Nephron (organoid): Measurements from ENCODE around the gene ALKBH6.

Source experiments
- H3K27ac Mint-ChIP-seq, 3 experiments: 2 replicates each; pipeline ENCODE4 v1.8.0; 2020; ENCODE audit warnings: mixed read lengths in 3 of 3, mild to moderate bottlenecking in 2 of 3, moderate library complexity in 1 of 3
- H3K27me3 Mint-ChIP-seq: 2 replicates; pipeline ENCODE4 v1.8.0; 2021; ENCODE audit warnings: low read depth, mild to moderate bottlenecking, moderate library complexity, mixed read lengths
- H3K36me3 Mint-ChIP-seq: 2 replicates; pipeline ENCODE4 v1.8.0; 2020; ENCODE audit warnings: low read depth, mixed read lengths
- H3K4me1 Mint-ChIP-seq: 2 replicates; pipeline ENCODE4 v1.8.0; 2020; ENCODE audit warnings: mixed read lengths
- H3K4me3 Mint-ChIP-seq, 3 experiments: 2 replicates each; pipeline ENCODE4 v1.8.0; 2020; ENCODE audit warnings: mild to moderate bottlenecking in 3 of 3, mixed read lengths in 3 of 3, moderate library complexity in 2 of 3
- H3K9me3 Mint-ChIP-seq: 2 replicates; pipeline ENCODE4 v1.8.0; 2020; ENCODE audit warnings: mixed read lengths
- TF ChIP-seq, protein P1 (sequence below), 3 experiments: fragments of 200-600 bp; sonication (generic); IDR thresholded peaks; one replicate each; pipeline ENCODE4 v1.5.0; 2021; ENCODE audit warnings: antibody characterized with exemption in 3 of 3; ENCODE audit not compliant: unreplicated experiment in 3 of 3

Gene ALKBH6

DNA sequence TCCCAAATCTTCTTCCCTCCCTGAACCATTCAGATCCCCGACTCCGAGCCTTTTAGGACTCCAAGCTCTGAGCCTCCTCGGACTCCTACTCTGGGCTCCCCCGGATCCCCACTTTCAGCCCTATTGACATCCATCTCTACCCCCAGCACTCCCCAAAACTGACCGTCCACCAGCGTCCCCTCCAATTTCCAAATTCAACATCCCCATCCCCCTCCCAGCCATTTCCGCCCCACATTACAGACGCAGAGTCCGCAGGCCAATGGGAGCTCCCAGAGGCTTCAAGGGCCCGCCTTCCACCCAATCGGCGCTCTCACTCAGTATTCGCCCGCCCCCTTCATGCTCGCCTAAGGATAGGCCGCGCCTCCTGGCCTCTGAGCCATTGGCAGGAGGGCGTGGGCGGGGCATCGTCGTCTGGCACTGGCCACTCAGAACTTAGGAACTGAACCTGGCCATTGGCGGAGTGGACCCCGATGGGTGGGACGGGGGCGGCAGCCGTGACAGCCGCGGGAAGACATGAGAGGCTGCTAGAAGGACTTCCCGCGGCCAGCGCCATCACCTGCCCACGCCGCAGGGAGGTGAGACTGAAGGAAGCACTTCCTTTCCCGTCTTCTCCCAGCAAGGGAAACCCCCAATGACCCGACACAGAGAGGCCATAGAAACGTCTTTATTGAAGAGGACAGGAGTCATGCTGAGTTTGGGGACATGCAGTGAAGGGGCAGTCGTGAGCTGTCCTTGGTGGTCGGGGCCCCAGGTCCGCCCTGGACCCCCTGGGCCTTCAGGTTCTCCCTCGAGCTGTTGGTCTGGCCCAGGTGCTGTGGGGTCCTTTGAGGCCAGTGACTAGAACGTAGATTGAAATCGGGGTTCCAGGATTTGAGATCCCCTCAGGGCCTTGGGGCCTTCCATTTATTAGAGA, at the start of gene ALKBH6:
Gene ALKBH6 (minus strand): TSS at position 202 of the 913 bp plus-strand sequence. CDS start 816 bp downstream, outside the sequence.
- Mint-ChIP-seq H3K4me3 (peak within 1 kb of the TSS; percentile 94 to 96 (median 95)), H3K4me1 (peaks cover 22% of the 10 kb centered on the region), H3K27me3 (peaks cover 7% of the 10 kb centered on the region), H3K9me3 (no peaks in the 10 kb centered on the region), H3K36me3 (peaks cover 32% of the 10 kb centered on the region), H3K27ac (peak within 1 kb of the TSS; percentile 10 to 89 (median 43))
- TF ChIP-seq, protein P1, sequence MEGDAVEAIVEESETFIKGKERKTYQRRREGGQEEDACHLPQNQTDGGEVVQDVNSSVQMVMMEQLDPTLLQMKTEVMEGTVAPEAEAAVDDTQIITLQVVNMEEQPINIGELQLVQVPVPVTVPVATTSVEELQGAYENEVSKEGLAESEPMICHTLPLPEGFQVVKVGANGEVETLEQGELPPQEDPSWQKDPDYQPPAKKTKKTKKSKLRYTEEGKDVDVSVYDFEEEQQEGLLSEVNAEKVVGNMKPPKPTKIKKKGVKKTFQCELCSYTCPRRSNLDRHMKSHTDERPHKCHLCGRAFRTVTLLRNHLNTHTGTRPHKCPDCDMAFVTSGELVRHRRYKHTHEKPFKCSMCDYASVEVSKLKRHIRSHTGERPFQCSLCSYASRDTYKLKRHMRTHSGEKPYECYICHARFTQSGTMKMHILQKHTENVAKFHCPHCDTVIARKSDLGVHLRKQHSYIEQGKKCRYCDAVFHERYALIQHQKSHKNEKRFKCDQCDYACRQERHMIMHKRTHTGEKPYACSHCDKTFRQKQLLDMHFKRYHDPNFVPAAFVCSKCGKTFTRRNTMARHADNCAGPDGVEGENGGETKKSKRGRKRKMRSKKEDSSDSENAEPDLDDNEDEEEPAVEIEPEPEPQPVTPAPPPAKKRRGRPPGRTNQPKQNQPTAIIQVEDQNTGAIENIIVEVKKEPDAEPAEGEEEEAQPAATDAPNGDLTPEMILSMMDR (IDR thresholded peaks at IDR 0.05; ENCODE audit: unreplicated experiment in 3 of 3): no peak

DNA sequence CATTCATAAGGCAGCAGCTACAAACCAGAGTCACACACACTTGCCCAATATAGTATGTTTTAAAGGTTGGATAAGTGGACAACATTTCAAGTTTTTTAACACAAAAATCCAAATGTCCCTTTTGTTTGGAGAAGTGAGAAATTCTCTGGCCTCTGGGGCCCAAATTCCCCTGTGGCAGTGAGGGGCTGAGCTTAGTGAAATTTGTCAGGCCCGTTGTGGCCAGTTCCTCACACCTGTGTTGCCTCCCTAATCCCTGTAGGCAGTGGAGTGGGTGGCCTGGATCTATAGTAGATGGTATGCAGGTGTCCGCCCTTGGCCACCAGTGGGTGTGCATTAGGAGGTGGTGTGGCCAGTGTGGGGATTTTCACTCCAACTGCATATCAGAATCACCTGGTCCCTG, 47.4 kb upstream of the ALKBH6 start:
- Mint-ChIP-seq H3K36me3 (peaks cover 8% of the 10 kb centered on the region), H3K27me3 (no peaks in the 10 kb centered on the region), H3K9me3 (no peaks in the 10 kb centered on the region), H3K4me3 (no peak overlapping the region), H3K4me1 (peaks cover 34% of the 10 kb centered on the region), H3K27ac (no peak overlapping the region)
- TF ChIP-seq, protein P1 (IDR thresholded peaks at IDR 0.05; ENCODE audit: unreplicated experiment in 3 of 3): no peak

DNA sequence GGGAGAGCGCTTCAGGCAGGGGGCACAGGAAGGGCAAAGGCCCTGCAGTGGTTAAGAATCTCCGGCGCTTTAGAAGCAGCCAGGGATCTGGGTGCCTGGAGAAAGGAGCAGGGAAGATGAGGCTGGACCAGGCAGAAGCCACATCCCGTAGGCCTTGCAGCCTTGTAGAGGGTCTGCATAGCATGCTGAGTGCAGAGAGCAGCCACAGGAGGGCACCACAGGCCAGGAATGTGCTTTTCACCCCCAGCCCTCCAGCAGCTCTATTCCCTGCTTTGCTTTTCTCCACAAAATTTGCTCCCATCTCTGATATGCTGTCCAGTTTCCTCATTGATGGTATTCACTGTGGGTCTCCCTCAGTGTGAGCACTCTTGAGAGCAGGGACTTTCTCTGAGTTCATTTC, 46.4 kb upstream of the ALKBH6 start:
- TF ChIP-seq, protein P1 (IDR thresholded peaks at IDR 0.05; ENCODE audit: unreplicated experiment in 3 of 3): peak; percentile 28 to 38 (median 35)
- peak overlapping the region in 1 of 3 experiments; percentile 58 for H3K27ac Mint-ChIP-seq
- no peaks in the 10 kb centered on the region for H3K9me3 Mint-ChIP-seq
- no peaks in the 10 kb centered on the region for H3K27me3 Mint-ChIP-seq
- peaks cover 41% of the 10 kb centered on the region for H3K4me1 Mint-ChIP-seq
- H3K4me3 Mint-ChIP-seq: no peak overlapping the region
- H3K36me3 Mint-ChIP-seq: peaks cover 8% of the 10 kb centered on the region

DNA sequence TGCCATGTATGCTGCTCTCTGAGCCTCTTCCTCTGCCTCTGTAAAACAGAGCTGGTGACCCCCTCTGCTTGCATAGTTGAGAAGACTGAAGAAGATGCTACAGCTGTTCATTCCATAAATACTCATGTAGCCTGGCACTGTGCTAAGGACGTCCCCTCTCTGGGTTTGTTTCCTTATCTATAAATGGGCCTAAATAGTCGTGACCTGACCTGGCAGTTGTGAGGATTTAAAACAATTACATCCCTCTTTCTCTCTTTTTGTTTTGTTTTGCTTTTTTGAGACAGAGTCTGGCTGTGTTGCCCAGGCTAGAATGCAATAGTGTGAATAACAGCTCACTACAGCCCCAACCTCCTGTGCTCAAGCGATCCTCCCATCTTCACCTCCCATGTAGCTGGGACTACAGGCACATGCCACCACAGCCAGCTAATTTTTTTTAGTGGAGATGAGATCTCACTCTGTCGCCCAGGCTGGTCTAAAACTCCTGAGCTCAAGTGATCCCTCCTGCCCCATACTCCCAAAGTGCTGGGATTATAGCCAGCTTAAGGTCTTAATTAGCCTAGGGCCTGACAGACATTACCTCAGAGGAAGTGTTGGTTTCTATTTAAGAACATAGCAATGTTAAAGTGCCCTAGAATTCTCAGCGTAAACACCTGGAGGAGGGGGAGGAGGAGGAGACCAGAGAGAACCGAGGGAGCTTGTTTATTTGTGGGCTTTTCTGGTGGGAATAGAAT, 45.3 kb upstream of the ALKBH6 start:
- peak overlapping the region in 2 of 3 experiments; percentile 52 to 69 for H3K4me3 Mint-ChIP-seq
- no peaks in the 10 kb centered on the region for H3K27me3 Mint-ChIP-seq
- H3K9me3 Mint-ChIP-seq: no peaks in the 10 kb centered on the region
- peaks cover 3% of the 10 kb centered on the region for H3K36me3 Mint-ChIP-seq
- H3K27ac Mint-ChIP-seq: peak overlapping the region; percentile 45 to 78 (median 68)
- H3K4me1 Mint-ChIP-seq: peaks cover 44% of the 10 kb centered on the region
- TF ChIP-seq, protein P1 (IDR thresholded peaks at IDR 0.05; ENCODE audit: unreplicated experiment in 3 of 3): no peak

DNA sequence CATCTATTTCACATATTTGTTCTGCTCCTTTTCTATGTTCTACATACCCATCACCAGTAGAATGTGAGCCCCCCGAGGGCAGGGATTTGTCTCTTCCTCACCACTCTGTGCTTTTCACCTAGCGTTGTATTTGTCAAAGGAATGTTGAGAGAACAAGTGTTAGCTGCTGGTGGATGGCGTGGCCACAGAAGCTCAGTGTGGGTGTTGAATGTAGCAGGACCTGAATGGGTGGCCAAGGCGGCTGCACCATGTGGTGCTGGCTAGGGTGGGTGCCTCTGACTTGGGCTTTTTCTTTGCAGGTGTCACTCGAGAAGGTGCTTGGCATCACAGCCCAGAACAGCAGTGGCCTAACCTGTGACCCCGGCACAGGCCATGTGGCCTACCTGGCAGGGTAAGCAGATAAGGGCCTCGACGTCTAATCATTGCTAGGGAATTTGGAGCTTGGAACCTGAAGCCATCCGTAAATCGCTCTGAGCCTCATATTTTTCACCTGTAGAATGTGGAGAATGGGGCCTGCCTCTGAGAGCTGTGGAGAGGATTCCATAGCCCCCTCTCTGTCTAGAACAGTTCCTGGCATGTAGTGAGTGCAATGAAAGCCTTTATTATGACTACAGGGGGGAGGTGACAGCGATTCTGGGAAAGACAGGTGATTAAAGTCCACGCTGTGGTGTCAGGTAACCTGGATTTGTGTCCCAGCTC, 44.6 kb upstream of the ALKBH6 start:
- peaks cover under 1% of the 10 kb centered on the region for H3K36me3 Mint-ChIP-seq
- TF ChIP-seq, protein P1 (IDR thresholded peaks at IDR 0.05; ENCODE audit: unreplicated experiment in 3 of 3): no peak

More for the DNA sequence above, 44.6 kb upstream of the ALKBH6 start:
- H3K4me3 Mint-ChIP-seq: peak overlapping the region; percentile 48 to 71 (median 52)
- peak overlapping the region; percentile 45 to 78 (median 68) for H3K27ac Mint-ChIP-seq
- H3K4me1 Mint-ChIP-seq: peaks cover 48% of the 10 kb centered on the region
- no peaks in the 10 kb centered on the region for H3K27me3 Mint-ChIP-seq
- no peaks in the 10 kb centered on the region for H3K9me3 Mint-ChIP-seq
